GM12878 (cell line): ENCODE data around the gene FAM53B. TPM values are rescaled to one million over a fixed set of nuclear protein-coding genes. Genes with fewer than 3 reads are reported as not detected.
A peak's percentile ranks its signal among the peaks of the same experiment; 100 is the strongest.

Source experiments
- BMI1 ChIP-seq: fragments of 450-650 bp; IDR thresholded peaks from 2 replicates; pipeline ENCODE4 v1.6.1; 2016; ENCODE audit warnings: mild to moderate bottlenecking, moderate library complexity, borderline replicate concordance
- CBX5 ChIP-seq: sonication (generic); IDR thresholded peaks from 2 replicates; pipeline ENCODE4 v1.6.1; 2016; ENCODE audit warnings: low read depth, moderate library complexity, mild to moderate bottlenecking, inconsistent platforms
- CTCF ChIP-seq, 3 experiments: IDR thresholded peaks in 2 of 3; conservative IDR thresholded peaks in 1 of 3; 2 replicates each; pipeline ENCODE4 v1.5.1; 2011; ENCODE audit warnings: low read depth in 3 of 3, low read length in 3 of 3, mild to moderate bottlenecking in 3 of 3, control low read depth in 2 of 3, moderate library complexity in 2 of 3, inconsistent platforms in 1 of 3, mixed read lengths in 1 of 3; ENCODE audit not compliant: control insufficient read depth in 2 of 3, insufficient read depth in 1 of 3; ENCODE audit errors: extremely low read depth in 1 of 3
- JUNB ChIP-seq: IDR thresholded peaks from 2 replicates; pipeline ENCODE4 v1.6.1; 2016; ENCODE audit warnings: antibody characterized with exemption, mild to moderate bottlenecking
- KDM1A ChIP-seq: fragments of 200-600 bp; sonication (generic); IDR thresholded peaks from 2 replicates; pipeline ENCODE4 v1.6.1; 2016; ENCODE audit warnings: borderline replicate concordance
- NFYB ChIP-seq: IDR thresholded peaks from 2 replicates; pipeline ENCODE4 v1.6.1; 2011; ENCODE audit warnings: low read depth, mild to moderate bottlenecking, low read length, improper control_type of control experiment, moderate library complexity; ENCODE audit not compliant: insufficient read depth
- NKRF ChIP-seq: fragments of 450-650 bp; conservative IDR thresholded peaks from 2 replicates; pipeline ENCODE4 v1.6.1; 2017; ENCODE audit warnings: mild to moderate bottlenecking, moderate library complexity
- RCOR1 ChIP-seq: conservative IDR thresholded peaks from 2 replicates; pipeline ENCODE4 v1.6.1; 2012; ENCODE audit warnings: low read depth, low read length, improper control_type of control experiment
- SMAD1 ChIP-seq: fragments of 450-650 bp; IDR thresholded peaks from 2 replicates; pipeline ENCODE4 v1.6.1; 2018; ENCODE audit warnings: mild to moderate bottlenecking, low read depth; ENCODE audit not compliant: partially characterized antibody
- SUPT20H ChIP-seq: IDR thresholded peaks from 2 replicates; pipeline ENCODE4 v1.6.1; 2011; ENCODE audit warnings: low read depth, mild to moderate bottlenecking, low read length, moderate library complexity, borderline replicate concordance; ENCODE audit not compliant: control insufficient read depth
- TARDBP ChIP-seq: IDR thresholded peaks from 2 replicates; pipeline ENCODE4 v1.6.1; 2016; ENCODE audit warnings: borderline replicate concordance
- ZNF384 ChIP-seq: IDR thresholded peaks from 2 replicates; pipeline ENCODE4 v1.6.1; 2012; ENCODE audit warnings: low read depth, mild to moderate bottlenecking, low read length, improper control_type of control experiment, borderline replicate concordance
- ZNF687 ChIP-seq: fragments of 450-650 bp; IDR thresholded peaks from 2 replicates; pipeline ENCODE4 v1.6.1; 2017; ENCODE audit warnings: mild to moderate bottlenecking, moderate library complexity
- polyA plus RNA-seq, 11 experiments: library from polyadenylated mRNA; depleted of rRNA in 4 of 11; unstranded in 6 of 11; stranded (reverse) in 5 of 11; fragments of >200 nt; fragmentation: Nextera tagmentation in 4 of 11; fragmentation: Illumina TruSeq in 1 of 11; extraction: Ambion mirVana in 4 of 11; extraction: Trizol in 1 of 11; gene quantifications; 1 replicate in 1 of 11; 2 replicates in 10 of 11; pipeline versions ENCODE4 v1.2.1 to v1.2.3, GENCODE V29; 2011 to 2016; ENCODE audit warnings: inconsistent platforms in 2 of 11, missing spikeins in 2 of 11, low read depth in 1 of 11
- total RNA-seq, 4 experiments: library from RNA; depleted of rRNA in 3 of 4; stranded (reverse); fragments of >200 nt in 3 of 4; fragmentation: Illumina TruSeq in 1 of 4; extraction: Trizol in 1 of 4; gene quantifications; 2 replicates each; pipeline versions ENCODE4 v1.2.1 to v1.2.3, GENCODE V29; 2013 to 2021
- TF ChIP-seq, protein P1 (sequence below): fragments of 450-650 bp; IDR thresholded peaks from 2 replicates; pipeline ENCODE4 v1.6.1; 2018; ENCODE audit warnings: borderline replicate concordance, mild to moderate bottlenecking; ENCODE audit not compliant: partially characterized antibody

FAM53B gene
- total and polyA plus RNA-seq, 10 of the 15 experiments (the other 5 are each of a cell fraction or from before 2014, with no cell fraction given), result 0.05 to 26.3 (median 8.1) TPM

DNA sequence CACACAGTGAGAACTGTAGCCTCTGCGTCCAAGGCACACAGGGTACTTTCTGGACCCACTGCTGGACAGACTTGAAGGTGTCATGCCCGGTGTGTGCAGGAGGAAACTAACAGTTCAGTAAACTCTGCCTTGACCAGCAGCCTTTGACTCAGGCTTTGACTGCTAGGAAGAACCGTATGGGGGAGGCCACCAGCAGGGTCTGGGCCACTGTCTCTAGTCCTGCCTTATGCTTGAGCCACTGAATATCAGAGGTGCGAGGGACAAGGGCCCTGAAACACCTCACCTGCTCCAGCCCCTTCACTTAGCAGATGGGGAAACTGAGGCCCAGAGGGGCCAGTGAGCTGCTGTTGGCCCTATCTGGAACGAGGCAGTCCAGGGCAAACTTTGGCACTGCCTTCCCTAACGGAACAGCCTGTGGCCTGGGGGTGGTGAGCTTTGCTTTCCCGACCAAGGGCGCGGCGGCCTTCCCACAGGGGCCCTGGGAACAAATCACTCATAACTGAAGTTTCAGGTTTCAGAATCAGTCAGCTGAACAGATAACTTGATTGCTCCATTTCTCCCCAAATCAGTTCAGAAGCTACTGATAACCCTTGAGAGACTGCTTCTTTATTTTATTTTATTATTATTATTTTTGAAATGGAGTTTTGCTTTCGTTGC is 130.0 kb downstream of the FAM53B start (continued):
- TF ChIP-seq CTCF (IDR thresholded peaks at IDR 0.05 in 2 of 3, conservative IDR thresholded peaks at IDR 0.05 in 1 of 3; ENCODE audit: control insufficient read depth in 2 of 3, extremely low read depth in 1 of 3, insufficient read depth in 1 of 3, low read depth in 3 of 3, low read length in 3 of 3) (no peak), ZNF687 (peak; percentile 47; the same call in 1 of the 2 replicates), CBX5 (no peak), RCOR1 (0 out of 2 replicates have a peak, but pooled peaks have one; percentile 37), SUPT20H (no peak), BMI1 (peak; percentile 52; the same call in 1 of the 2 replicates), ZNF384 (no peak), TARDBP (no peak), SMAD1 (no peak), KDM1A (no peak), JUNB (peak; percentile 99), NKRF (no peak), NFYB (no peak)
- TF ChIP-seq, protein P1, sequence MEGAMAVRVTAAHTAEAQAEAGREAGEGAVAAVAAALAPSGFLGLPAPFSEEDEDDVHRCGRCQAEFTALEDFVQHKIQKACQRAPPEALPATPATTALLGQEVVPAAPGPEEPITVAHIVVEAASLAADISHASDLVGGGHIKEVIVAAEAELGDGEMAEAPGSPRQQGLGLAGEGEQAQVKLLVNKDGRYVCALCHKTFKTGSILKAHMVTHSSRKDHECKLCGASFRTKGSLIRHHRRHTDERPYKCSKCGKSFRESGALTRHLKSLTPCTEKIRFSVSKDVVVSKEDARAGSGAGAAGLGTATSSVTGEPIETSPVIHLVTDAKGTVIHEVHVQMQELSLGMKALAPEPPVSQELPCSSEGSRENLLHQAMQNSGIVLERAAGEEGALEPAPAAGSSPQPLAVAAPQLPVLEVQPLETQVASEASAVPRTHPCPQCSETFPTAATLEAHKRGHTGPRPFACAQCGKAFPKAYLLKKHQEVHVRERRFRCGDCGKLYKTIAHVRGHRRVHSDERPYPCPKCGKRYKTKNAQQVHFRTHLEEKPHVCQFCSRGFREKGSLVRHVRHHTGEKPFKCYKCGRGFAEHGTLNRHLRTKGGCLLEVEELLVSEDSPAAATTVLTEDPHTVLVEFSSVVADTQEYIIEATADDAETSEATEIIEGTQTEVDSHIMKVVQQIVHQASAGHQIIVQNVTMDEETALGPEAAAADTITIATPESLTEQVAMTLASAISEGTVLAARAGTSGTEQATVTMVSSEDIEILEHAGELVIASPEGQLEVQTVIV, result no peak
